GM18526 (cell line): ENCODE data around the gene IGDCC3.

ENCODE experiments used
- POLR2A ChIP-seq: IDR thresholded peaks from 3 replicates; pipeline ENCODE4 v1.6.1; 2011; ENCODE audit not compliant: insufficient read length; ENCODE audit errors: extremely low read depth

IGDCC3 gene

DNA sequence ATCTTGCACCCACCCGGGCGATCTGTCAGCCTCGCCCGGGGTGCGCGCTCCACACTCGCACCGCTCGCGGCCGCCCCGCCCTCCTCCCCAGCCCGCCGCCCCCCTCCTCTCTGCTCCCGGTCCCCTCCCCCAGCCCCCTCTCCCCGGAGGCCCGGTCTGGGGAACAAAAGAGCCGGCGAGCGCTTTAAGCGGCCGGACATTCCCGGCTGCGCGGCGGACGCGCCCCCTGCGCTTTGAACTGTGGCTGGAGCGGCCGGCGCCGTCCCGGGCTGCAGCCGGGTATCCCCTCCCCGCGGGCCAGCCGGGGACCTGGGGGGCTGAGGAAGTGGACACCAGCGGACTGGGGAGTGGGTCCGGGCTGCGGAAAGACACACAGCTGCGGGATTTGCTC, at the start of gene IGDCC3:
Gene IGDCC3, minus strand, starts transcription at position 27 of the 391 bp plus-strand sequence. CDS start 214 bp downstream, outside the sequence.
- TF ChIP-seq POLR2A = no peak

DNA sequence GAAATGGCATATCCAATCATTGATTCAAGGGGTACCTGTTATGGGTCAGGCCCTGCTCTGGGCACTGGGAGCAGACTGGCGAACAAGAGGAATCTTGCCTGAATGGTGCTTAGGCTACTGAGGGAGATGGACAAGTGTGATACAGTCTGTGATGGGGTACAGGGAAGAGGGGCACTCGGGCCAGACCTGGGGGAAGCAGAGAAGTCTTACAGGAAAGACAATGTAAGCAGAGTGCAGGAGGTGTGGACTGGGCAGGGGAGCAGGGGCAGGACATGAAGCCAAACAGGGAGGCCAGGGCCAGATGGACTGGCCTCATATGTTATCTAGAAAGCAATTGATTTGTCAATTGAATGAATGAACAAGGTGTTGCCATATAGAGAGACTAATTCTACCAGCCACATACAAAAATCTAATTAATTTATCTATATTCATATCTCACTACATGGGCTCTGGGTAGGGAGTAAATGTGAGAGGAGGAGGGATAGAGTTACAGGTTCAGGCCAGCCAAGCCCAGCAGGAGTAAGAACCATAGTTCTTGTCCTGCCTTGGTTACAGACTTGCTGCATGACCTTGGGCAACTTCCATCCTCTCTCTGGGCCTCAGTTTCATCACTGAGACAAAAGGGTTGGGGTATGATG, 48.5 kb upstream of the IGDCC3 start:
- TF ChIP-seq POLR2A = no peak

DNA sequence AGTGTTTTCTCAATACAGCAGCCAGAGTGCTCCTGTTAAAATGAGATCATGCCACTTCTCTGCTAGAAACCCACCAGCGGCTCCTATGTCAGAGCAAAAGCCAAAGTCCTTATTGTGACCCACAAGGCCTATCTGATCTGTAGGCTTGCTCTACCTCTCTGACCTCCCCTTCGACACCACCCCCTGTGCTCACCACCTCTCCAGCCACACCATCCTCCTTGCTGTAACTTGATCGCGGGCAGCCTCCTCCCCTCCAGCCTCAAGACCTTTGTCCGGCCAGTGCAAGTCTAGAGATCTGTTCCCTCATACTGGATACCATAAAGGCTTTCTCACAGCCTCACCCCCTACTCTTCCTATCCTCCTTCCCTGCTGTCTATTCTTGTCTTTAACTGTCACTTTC, 46.9 kb upstream of the IGDCC3 start:
- no peak for TF ChIP-seq POLR2A

DNA sequence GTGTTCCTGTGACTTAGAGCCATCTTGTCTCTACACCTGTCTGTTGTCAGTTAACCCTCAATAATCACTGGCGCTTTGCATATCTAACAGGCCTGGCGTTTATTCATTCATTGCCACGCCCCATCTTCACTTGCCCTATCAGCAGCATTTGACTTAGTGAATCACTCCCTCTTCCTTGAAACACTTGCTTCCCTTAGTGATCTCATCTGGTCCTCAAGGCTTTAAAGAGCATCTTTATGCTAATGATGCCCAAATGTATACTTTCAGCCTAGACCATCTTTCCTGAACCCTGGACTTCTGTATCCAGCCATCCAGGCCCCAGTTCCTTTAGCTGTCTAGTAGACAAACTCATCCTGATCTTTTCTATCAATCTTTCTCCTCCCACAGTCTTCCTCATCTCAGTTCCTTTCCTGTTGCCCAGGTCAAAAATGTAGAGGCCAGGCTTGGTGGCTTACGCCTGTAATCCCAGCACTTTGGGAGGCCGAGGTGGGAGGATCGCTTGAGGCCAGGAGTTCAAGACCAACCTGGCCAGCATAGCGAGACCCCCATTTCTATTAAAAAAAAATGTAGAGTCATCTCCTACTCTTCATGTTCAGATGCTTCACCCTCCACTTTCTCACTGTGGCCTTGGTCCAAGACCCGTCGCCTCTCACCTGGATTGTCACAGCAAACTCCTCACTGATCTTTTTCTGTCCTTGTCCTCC, 46.3 kb upstream of the IGDCC3 start:
- no peak for TF ChIP-seq POLR2A

DNA sequence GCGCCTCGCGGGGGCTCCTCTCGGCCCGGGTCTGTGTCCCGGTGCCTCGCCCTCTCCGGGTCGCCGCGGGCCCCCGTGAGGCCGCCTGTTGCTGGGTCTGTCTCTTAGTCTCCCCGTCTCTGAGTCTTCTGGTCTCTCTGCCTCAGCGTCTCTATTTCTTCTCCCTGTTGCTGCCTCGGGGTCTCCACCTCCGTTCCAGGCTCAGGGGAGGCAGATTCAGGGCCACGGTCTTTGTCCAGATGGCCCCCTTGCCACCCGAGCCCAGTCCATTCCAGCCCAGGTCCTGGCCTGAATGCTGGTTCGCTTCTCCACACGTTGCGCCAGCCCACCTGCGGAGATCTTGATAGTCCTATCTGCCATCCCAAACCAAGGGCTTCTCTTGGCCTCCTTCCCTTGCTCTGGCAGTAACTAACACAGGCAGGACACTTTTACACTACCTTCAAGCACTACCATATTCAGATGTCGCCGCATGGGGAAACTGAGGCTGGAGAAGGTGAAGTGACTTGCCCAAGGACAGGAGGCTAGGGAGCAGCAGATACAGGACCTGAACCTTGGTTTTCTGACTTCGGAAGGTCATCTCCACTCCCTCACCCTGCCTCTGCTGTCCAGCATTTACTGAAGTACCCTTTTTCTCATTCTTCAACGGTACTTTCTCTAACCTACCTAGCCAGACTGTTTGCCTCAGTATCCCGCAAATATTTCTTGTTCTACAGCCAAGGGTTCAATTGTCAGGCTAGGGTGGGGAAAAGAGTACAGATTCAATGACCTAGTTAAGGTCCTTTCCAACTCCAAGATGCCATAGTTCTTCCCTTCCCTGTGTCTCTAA, 45.6 kb upstream of the IGDCC3 start:
- TF ChIP-seq POLR2A = no peak

DNA sequence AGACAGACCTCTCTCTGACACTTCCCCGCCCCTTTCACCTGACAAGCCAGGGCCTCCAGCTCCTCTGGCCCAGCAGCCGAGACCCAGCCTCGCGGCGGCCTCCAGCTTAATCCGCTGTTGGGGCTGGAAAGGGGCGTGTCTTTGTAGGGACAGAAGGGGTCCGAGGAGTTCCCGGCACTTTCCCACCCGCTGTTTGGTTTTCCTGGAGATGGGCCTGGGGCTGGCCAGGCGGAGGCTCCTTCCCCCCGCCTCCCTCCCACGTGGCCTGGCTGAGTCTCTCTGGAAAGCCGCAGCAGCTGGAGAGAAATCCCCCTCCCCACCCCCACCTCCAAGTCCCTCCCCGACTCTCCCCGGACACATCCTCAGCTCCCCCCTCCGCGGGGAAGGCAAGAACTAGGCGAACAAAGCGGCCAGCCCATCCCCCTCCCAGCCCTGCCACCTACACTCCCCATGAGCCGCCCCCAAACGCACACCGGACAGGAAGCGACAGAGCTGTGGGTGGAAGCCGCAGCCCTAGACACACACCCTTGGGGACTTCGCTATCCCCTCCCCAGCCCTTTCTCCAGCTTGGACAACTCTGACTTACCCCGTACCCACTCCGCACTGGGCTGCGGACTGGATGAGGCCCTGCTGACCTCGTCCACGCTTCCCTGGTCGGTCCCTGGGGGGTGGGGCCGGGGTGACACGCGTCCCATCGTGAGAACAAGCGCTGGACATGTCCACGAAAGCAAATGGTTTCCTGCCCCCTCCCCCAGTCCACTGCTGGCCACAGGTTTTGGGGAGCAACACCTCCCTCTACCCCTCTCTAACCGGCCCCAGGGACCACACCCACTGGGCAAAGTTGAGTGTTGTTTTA, 43.8 kb upstream of the IGDCC3 start:
- TF ChIP-seq POLR2A = no peak

DNA sequence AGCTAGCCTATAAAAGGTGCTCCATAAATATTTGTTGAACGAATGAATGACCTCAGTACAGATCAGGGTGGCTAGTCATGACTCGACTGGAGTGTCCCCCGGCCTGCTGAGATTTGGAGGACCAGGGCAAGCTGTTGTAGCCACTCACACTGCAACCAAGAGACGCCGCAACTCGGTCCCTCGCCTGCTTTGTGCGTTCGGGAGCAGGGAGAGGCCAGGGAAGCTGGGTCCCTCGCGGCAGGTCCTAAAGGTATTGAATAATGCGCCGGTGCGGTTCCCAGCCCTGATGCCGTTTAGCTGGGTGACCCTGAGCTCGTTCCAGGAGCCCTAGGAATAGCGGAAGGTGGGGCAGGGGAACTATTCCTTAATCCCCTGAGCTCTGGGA, 43.2 kb upstream of the IGDCC3 start:
- no peak for TF ChIP-seq POLR2A

DNA sequence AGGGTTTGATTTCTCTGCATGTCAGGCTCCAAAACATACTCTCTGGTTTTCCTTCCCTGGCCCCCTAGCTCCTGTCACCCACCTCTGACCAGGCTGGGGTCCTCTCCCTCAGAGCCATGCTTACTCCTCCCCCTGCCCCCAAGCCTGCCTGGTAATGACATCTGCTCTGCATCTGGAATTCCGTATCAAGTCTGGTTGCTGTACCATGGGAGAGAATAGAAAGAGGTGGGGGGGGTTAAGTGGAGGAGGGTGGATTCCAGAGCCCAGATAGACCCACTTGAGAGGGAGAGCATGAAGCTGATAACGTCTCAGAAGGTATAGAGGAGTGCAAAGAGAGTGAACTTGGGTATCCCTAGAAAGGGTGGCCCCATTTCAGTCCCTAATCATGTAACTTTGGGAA, 40.8 kb upstream of the IGDCC3 start:
- no peak for TF ChIP-seq POLR2A

DNA sequence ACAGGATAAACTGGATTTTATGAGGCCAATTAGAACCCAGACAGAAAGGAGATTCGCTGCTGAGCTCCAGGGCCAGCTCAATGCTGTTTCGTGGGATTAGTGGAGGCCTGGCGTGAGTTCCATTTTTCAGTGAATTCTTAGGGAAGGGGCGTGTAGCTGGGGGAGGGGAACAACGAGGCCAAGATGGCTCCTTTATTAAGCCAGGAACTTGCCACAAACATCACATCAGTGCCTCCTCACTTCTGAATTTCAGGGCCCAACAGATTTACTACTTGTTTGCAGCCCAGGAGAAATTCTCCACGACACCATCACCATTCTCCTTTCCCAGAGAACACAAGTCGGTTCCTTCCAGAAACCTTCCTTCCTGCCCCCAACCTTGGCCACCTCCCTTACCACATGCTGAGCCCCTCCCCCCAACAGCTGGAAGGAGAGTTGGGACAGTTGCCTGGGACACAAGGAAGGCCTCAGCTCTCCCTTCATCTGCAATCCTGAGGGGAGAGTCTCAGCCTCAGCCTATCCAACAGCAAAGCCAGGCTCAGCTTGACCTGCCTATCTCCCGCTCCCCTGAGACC, 39.1 kb upstream of the IGDCC3 start:
- TF ChIP-seq POLR2A = no peak

DNA sequence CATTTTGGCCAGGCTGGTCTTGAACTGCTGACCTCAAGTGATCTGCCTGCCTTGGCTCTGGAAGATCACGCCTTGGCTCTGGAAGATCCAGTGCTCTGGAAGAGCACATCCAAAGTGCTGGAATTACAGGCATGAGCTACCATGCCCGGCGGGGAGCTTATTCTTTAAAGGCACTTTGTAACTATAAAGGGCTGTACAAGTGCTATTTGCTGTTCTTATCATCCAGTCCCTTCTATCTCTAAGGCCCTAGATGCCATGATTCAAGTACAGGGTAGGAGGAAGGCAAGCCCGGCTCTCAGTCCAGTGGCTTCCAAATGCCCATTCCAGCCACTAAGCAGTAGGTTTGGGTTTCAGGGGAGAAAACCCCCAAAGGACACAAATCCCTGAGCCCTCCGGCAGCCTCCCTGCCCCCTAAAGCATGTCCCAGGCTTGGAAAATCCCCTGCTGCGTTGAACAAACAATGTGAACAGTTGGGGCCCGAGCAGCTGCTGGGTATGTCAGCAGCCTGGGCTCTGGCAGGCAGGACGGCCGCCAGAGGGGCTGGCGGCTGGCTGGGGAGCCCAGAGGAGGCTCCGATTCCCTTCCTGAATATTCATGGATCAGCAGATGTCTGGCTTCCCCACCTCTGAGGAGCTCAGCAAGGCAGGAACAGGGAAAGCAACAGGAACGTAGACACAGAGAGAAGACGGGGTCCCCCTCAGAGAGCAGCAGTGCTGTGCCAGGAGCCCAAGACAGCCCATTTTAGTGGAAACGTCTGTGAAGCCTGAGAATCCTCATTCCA, 37.2 kb upstream of the IGDCC3 start:
- TF ChIP-seq POLR2A = no peak

DNA sequence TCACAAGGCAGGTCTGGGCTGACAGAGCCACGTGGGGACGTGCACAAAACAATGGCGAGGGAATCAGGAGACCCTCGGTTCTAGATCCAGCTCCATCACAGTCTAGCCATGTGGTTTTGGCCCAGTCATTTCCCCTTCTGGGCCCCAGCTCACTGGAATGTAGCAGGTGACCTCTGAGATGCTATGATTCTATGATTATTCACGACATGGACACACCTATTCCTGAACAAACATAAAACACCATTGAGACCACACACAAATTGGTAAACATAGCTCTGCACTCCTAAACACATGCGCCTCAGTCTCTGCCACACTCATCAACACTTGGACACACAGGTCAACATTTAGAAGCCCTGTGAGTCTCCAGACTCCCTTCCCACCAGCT, 36.0 kb upstream of the IGDCC3 start:
- TF ChIP-seq POLR2A = no peak

DNA sequence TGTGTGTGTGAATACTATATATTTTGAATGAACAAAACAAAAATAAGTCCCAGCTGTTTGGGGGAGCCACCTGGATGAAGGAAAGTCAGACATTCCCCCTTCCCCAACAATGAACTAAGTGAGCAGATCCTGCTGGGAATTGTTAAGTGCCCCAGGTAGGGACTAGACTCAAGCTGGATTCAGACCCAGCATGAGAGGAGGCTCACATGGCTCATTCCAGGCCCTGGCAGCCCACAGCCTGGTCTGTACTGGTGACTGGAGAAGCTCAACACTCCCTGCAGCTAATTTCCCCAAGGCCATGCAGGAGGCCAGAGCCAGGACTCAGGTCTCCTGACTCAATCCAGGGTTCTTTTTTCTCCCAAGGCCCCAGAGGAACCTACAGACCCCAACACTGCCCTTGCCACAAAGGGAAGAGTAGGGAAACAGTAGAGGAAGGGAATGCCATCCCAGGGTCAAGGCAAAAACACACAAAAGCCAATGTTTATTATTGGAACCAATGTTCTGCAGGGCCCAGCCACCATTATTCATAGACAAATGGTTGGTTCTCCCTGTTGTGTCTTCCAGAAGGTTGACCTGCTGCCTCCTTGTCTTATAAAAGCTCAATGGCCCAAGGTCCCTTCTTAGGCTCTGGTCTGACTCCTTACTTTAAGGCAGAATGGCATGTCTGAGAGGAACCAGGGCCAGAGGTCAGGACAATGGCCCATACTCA, 35.4 kb upstream of the IGDCC3 start:
- TF ChIP-seq POLR2A = no peak

DNA sequence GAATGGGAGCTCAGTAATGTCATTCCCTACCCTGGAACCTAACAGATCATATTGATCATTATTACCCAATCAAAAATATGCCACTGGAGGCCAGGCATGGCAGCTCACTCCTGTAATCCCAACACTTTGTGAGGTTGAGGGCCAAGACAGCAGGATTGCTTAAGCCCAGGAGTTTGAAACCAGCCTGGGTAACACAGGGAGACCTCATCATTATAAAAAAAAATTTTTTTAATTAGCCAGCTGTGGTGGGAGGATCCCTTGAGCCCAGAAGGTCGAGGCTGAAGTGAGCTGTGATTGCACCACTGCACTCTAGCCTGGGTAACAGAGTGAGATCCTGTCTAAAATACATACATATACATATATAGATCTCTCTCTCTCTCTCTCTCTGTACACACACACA, 34.8 kb upstream of the IGDCC3 start:
- TF ChIP-seq POLR2A = no peak
